Neural progenitor cell (in vitro differentiated cells): ENCODE results near the gene BTBD10. TPM values are rescaled to one million over a fixed set of nuclear protein-coding genes. Genes with fewer than 3 reads are reported as not detected.

Source experiments
- DNase-seq: peaks from one replicate; pipeline ENCODE4 v3.0.0-alpha.2; 2016; ENCODE audit warnings: low spot score
- H2AFZ ChIP-seq: fragments of 200-600 bp; sonication (generic); replicated peaks from 2 replicates; pipeline ENCODE4 v1.6.1; 2016; ENCODE audit warnings: antibody characterized with exemption
- H3F3A ChIP-seq: fragments of 200-600 bp; sonication (generic); 2 replicates; pipeline ENCODE4 v1.6.1; 2016; ENCODE audit warnings: antibody characterized with exemption, low read depth
- H3K27ac ChIP-seq: fragments of 200-600 bp; sonication (generic); 2 replicates; pipeline ENCODE4 v1.5.1; 2016; ENCODE audit warnings: mild to moderate bottlenecking
- H3K27me3 ChIP-seq: fragments of 200-600 bp; sonication (generic); 2 replicates; pipeline ENCODE4 v1.6.1; 2016; ENCODE audit warnings: mild to moderate bottlenecking, moderate library complexity
- H3K36me3 ChIP-seq: fragments of 200-600 bp; sonication (generic); 2 replicates; pipeline ENCODE4 v1.5.1; 2016
- H3K4me1 ChIP-seq: fragments of 200-600 bp; sonication (generic); 2 replicates; pipeline ENCODE4 v1.6.1; 2016; ENCODE audit warnings: mixed run types
- H3K4me2 ChIP-seq: fragments of 200-600 bp; sonication (generic); 2 replicates; pipeline ENCODE4 v1.6.1; 2016
- H3K4me3 ChIP-seq: fragments of 200-600 bp; sonication (generic); 2 replicates; pipeline ENCODE4 v1.5.1; 2016
- H3K79me2 ChIP-seq: fragments of 200-600 bp; sonication (generic); 2 replicates; pipeline ENCODE4 v1.6.1; 2016; ENCODE audit warnings: low read depth
- H3K9ac ChIP-seq: fragments of 200-600 bp; sonication (generic); 2 replicates; pipeline ENCODE4 v1.6.1; 2016
- H3K9me3 ChIP-seq: fragments of 200-600 bp; sonication (generic); 2 replicates; pipeline ENCODE4 v1.5.1; 2016; ENCODE audit warnings: low read depth
- H4K20me1 ChIP-seq: fragments of 200-600 bp; sonication (generic); 2 replicates; pipeline ENCODE4 v1.6.1; 2016; ENCODE audit warnings: low read depth
- H3K27ac Mint-ChIP-seq: 3 replicates; pipeline ENCODE4 v1.8.0; 2021; ENCODE audit warnings: mixed read lengths
- H3K27me3 Mint-ChIP-seq: 2 replicates; pipeline ENCODE4 v1.8.0; 2022; ENCODE audit warnings: low read depth, mild to moderate bottlenecking, inconsistent platforms, moderate library complexity, mixed read lengths; ENCODE audit not compliant: insufficient read depth
- H3K36me3 Mint-ChIP-seq: 3 replicates; pipeline ENCODE4 v1.8.0; 2021; ENCODE audit warnings: mixed read lengths
- H3K4me1 Mint-ChIP-seq: 3 replicates; pipeline ENCODE4 v1.8.0; 2021; ENCODE audit warnings: mixed read lengths
- H3K4me3 Mint-ChIP-seq: 3 replicates; pipeline ENCODE4 v1.8.0; 2021; ENCODE audit warnings: mild to moderate bottlenecking, moderate library complexity, mixed read lengths
- H3K9me3 Mint-ChIP-seq: 3 replicates; pipeline ENCODE4 v1.8.0; 2020; ENCODE audit warnings: mixed read lengths
- EZH2 ChIP-seq: fragments of 200-600 bp; sonication (generic); IDR thresholded peaks from 2 replicates; pipeline ENCODE4 v1.6.1; 2017; ENCODE audit warnings: antibody characterized with exemption, mild to moderate bottlenecking, moderate library complexity
- EZH2phosphoT487 ChIP-seq: fragments of 200-600 bp; sonication (generic); IDR thresholded peaks from 2 replicates; pipeline ENCODE4 v1.6.1; 2017; ENCODE audit warnings: antibody characterized with exemption
- total RNA-seq: library from RNA; depleted of rRNA; stranded (reverse); fragments of >200 nt; gene quantifications from 2 replicates; pipeline ENCODE4 v1.2.3, GENCODE V29; 2015; ENCODE audit warnings: low replicate concordance
- TF ChIP-seq, protein P1 (sequence below): fragments of 200-600 bp; sonication (generic); IDR thresholded peaks from 2 replicates; pipeline ENCODE4 v1.5.1; 2017; ENCODE audit warnings: antibody characterized with exemption, mild to moderate bottlenecking

The BTBD10 gene
- total RNA-seq, 1 donor from 2014 or later: 59.3 TPM

- Mint-ChIP-seq H3K27me3 (no peaks in the 10 kb centered on the region), H3K4me3 (no peak overlapping the region), H3K4me1 (peaks cover under 1% of the 10 kb centered on the region), H3K27ac (no peak overlapping the region), H3K9me3 (peaks cover 32% of the 10 kb centered on the region), H3K36me3 (peaks cover 18% of the 10 kb centered on the region)
- no peak overlapping the region for H3K4me3 ChIP-seq
- peaks cover 5% of the 10 kb centered on the region for H3K9me3 ChIP-seq
- peaks cover 50% of the 10 kb centered on the region for H3K79me2 ChIP-seq
- no peak overlapping the region for H2AFZ ChIP-seq
- DNase-seq: no peak
- H3K9ac ChIP-seq: no peak overlapping the region
- H3K4me2 ChIP-seq: no peak overlapping the region
- H4K20me1 ChIP-seq: no peaks in the 10 kb centered on the region
- peaks cover 16% of the 10 kb centered on the region for H3K4me1 ChIP-seq
- H3K36me3 ChIP-seq: peaks cover 4% of the 10 kb centered on the region
- H3K27me3 ChIP-seq: no peaks in the 10 kb centered on the region
- peaks cover 6% of the 10 kb centered on the region for H3F3A ChIP-seq
- H3K27ac ChIP-seq: no peak overlapping the region
- TF ChIP-seq EZH2: no peak
- TF ChIP-seq, protein P1, sequence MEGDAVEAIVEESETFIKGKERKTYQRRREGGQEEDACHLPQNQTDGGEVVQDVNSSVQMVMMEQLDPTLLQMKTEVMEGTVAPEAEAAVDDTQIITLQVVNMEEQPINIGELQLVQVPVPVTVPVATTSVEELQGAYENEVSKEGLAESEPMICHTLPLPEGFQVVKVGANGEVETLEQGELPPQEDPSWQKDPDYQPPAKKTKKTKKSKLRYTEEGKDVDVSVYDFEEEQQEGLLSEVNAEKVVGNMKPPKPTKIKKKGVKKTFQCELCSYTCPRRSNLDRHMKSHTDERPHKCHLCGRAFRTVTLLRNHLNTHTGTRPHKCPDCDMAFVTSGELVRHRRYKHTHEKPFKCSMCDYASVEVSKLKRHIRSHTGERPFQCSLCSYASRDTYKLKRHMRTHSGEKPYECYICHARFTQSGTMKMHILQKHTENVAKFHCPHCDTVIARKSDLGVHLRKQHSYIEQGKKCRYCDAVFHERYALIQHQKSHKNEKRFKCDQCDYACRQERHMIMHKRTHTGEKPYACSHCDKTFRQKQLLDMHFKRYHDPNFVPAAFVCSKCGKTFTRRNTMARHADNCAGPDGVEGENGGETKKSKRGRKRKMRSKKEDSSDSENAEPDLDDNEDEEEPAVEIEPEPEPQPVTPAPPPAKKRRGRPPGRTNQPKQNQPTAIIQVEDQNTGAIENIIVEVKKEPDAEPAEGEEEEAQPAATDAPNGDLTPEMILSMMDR: no peak
- TF ChIP-seq EZH2phosphoT487: no peak
Observed at GRCh38 chr11:13429288-13429687, 33.7 kb downstream of the BTBD10 start.

DNA sequence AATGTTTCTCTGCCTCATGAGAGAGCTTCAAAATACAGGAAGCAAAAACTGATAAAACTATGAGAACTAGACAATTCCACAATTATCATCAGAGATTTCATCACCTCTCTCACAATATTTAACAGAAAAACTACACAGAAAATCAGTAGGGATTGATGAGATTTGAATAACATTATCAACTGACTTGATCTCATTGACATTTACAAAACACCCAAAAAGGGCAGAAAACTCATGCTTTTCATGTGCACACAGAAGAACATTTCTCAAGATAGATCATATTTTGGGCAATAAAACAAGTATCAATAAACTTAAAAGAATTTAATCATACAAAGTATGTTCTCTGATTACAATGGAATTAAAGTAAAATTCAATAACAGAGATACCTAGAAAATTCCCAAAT is 35.6 kb downstream of the BTBD10 start:
- H3K79me2 ChIP-seq: peaks cover 50% of the 10 kb centered on the region
- peaks cover 4% of the 10 kb centered on the region for H3K36me3 ChIP-seq
- Mint-ChIP-seq H3K9me3 (peaks cover 32% of the 10 kb centered on the region), H3K4me3 (no peak overlapping the region), H3K36me3 (peaks cover 18% of the 10 kb centered on the region), H3K4me1 (no peaks in the 10 kb centered on the region), H3K27ac (no peak overlapping the region), H3K27me3 (no peaks in the 10 kb centered on the region)
- TF ChIP-seq EZH2phosphoT487: no peak
- no peak for DNase-seq
- no peaks in the 10 kb centered on the region for H4K20me1 ChIP-seq
- H3K27ac ChIP-seq: no peak overlapping the region
- H3K4me3 ChIP-seq: no peak overlapping the region
- H3K4me1 ChIP-seq: peaks cover 4% of the 10 kb centered on the region
- no peaks in the 10 kb centered on the region for H3K27me3 ChIP-seq
- no peak overlapping the region for H2AFZ ChIP-seq
- H3K4me2 ChIP-seq: no peak overlapping the region
- H3K9ac ChIP-seq: no peak overlapping the region
- no peaks in the 10 kb centered on the region for H3F3A ChIP-seq
- peaks cover 5% of the 10 kb centered on the region for H3K9me3 ChIP-seq

GRCh38 chr11:13423372-13423771 is 39.6 kb downstream of the BTBD10 start:
- Histone ChIP-seq H2AFZ (no peak overlapping the region), H3K9me3 (peaks cover 2% of the 10 kb centered on the region), H3K9ac (no peak overlapping the region), H3K4me1 (no peaks in the 10 kb centered on the region), H3K27ac (no peak overlapping the region), H3K36me3 (peaks cover 4% of the 10 kb centered on the region), H3K4me2 (no peak overlapping the region), H3F3A (no peaks in the 10 kb centered on the region), H3K79me2 (peaks cover 19% of the 10 kb centered on the region), H4K20me1 (no peaks in the 10 kb centered on the region), H3K27me3 (no peaks in the 10 kb centered on the region), H3K4me3 (no peak overlapping the region)
- H3K4me3 Mint-ChIP-seq: no peak overlapping the region
- no peaks in the 10 kb centered on the region for H3K4me1 Mint-ChIP-seq
- H3K27ac Mint-ChIP-seq: no peak overlapping the region
- no peak for DNase-seq
- H3K36me3 Mint-ChIP-seq: peaks cover 13% of the 10 kb centered on the region
- no peaks in the 10 kb centered on the region for H3K27me3 Mint-ChIP-seq
- TF ChIP-seq EZH2 (no peak), EZH2phosphoT487 (no peak)
- TF ChIP-seq, protein P1: no peak
- H3K9me3 Mint-ChIP-seq: peaks cover 20% of the 10 kb centered on the region

GRCh38 chr11:13421561-13421960 is 41.5 kb downstream of the BTBD10 start:
- DNase-seq: no peak
- Mint-ChIP-seq H3K4me3 (no peak overlapping the region), H3K9me3 (peaks cover 7% of the 10 kb centered on the region), H3K27me3 (no peaks in the 10 kb centered on the region), H3K4me1 (no peaks in the 10 kb centered on the region), H3K36me3 (peaks cover 4% of the 10 kb centered on the region), H3K27ac (no peak overlapping the region)
- H3K4me3 ChIP-seq: no peak overlapping the region
- H3K27ac ChIP-seq: no peak overlapping the region
- no peak overlapping the region for H3K4me2 ChIP-seq
- no peak overlapping the region for H2AFZ ChIP-seq
- H3F3A ChIP-seq: no peaks in the 10 kb centered on the region
- H3K9ac ChIP-seq: no peak overlapping the region
- H3K79me2 ChIP-seq: peaks cover 13% of the 10 kb centered on the region
- TF ChIP-seq, protein P1: no peak
- TF ChIP-seq EZH2: no peak
- TF ChIP-seq EZH2phosphoT487: no peak
- H3K4me1 ChIP-seq: no peaks in the 10 kb centered on the region
- no peaks in the 10 kb centered on the region for H3K9me3 ChIP-seq
- H3K36me3 ChIP-seq: peaks cover 4% of the 10 kb centered on the region
- H4K20me1 ChIP-seq: no peaks in the 10 kb centered on the region
- H3K27me3 ChIP-seq: no peaks in the 10 kb centered on the region
